AG04449 (cell line): Measurements from ENCODE around the gene LCN6.
A peak's percentile ranks its signal among the peaks of the same experiment; 100 is the strongest.
"Not testable (repeated sequence)": the region's sequence is repeated elsewhere in the genome, so short reads cannot be mapped to it uniquely, and the experiment has no call there.

Experiments
- CTCF ChIA-PET: fragments of 350-600 bp; formaldehyde crosslinking; extraction: SDS; loops from one replicate; lab custom pipeline; 2021; ENCODE audit warnings: antibody characterized with exemption; lab: Yijun Ruan, JAX
- POLR2A ChIA-PET: fragments of 400-600, 350-600 bp; formaldehyde crosslinking; extraction: SDS; loops from one replicate; lab custom pipeline; 2020; ENCODE audit warnings: antibody characterized with exemption, inconsistent platforms; lab: Yijun Ruan, JAX
- DNase-seq: peaks from one replicate; pipeline ENCODE4 v3.0.0-alpha.2; 2010; ENCODE audit warnings: low read depth, low spot score
- H3K4me3 ChIP-seq: 2 replicates; pipeline ENCODE4 v1.5.1; 2011; ENCODE audit warnings: low read depth, mild to moderate bottlenecking, control low read depth, low read length
- TF ChIP-seq, protein P1 (sequence below): IDR thresholded peaks from one replicate; pipeline ENCODE4 v1.5.1; 2011; ENCODE audit warnings: mild to moderate bottlenecking, moderate library complexity, low read length, control low read depth, inconsistent platforms; ENCODE audit not compliant: insufficient read depth; ENCODE audit errors: missing control alignments

Gene LCN6

DNA sequence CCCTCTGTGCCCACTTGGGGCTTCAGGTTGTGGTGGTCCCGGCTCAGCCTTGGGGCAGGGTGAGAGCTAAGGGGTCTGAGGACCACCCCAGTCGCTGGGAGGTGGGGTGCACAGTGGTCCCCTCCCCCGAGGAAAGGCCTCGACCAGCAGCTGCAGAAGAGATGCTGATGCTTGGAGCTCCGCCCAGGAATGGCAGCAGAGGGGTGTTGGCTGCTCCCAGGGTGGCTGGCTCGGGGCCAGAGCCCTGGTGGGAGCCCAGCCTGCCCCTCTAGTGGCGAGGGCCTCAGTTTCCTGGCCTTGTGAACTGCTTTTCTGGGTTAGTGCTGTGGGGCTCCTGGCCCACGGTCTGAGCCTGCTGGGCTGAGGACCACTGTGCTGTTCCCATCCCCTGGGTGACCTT is 34.8 kb downstream of the LCN6 start:
- ChIA-PET CTCF (interaction anchor here (0.6 to 4.4 kb wide), 3 partner anchors 12 to 1656 kb away, joined by 3 to 27 read pairs (median 4); no protein-coding TSS in a partner anchor), POLR2A (interaction anchor here (1.9 to 2.5 kb wide), 2 partner anchors 9 to 14 kb away, joined by 6 to 17 read pairs; no protein-coding TSS in a partner anchor)
- no peak overlapping the region for H3K4me3 ChIP-seq
- TF ChIP-seq, protein P1, sequence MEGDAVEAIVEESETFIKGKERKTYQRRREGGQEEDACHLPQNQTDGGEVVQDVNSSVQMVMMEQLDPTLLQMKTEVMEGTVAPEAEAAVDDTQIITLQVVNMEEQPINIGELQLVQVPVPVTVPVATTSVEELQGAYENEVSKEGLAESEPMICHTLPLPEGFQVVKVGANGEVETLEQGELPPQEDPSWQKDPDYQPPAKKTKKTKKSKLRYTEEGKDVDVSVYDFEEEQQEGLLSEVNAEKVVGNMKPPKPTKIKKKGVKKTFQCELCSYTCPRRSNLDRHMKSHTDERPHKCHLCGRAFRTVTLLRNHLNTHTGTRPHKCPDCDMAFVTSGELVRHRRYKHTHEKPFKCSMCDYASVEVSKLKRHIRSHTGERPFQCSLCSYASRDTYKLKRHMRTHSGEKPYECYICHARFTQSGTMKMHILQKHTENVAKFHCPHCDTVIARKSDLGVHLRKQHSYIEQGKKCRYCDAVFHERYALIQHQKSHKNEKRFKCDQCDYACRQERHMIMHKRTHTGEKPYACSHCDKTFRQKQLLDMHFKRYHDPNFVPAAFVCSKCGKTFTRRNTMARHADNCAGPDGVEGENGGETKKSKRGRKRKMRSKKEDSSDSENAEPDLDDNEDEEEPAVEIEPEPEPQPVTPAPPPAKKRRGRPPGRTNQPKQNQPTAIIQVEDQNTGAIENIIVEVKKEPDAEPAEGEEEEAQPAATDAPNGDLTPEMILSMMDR: no peak
- no peak for DNase-seq

DNA sequence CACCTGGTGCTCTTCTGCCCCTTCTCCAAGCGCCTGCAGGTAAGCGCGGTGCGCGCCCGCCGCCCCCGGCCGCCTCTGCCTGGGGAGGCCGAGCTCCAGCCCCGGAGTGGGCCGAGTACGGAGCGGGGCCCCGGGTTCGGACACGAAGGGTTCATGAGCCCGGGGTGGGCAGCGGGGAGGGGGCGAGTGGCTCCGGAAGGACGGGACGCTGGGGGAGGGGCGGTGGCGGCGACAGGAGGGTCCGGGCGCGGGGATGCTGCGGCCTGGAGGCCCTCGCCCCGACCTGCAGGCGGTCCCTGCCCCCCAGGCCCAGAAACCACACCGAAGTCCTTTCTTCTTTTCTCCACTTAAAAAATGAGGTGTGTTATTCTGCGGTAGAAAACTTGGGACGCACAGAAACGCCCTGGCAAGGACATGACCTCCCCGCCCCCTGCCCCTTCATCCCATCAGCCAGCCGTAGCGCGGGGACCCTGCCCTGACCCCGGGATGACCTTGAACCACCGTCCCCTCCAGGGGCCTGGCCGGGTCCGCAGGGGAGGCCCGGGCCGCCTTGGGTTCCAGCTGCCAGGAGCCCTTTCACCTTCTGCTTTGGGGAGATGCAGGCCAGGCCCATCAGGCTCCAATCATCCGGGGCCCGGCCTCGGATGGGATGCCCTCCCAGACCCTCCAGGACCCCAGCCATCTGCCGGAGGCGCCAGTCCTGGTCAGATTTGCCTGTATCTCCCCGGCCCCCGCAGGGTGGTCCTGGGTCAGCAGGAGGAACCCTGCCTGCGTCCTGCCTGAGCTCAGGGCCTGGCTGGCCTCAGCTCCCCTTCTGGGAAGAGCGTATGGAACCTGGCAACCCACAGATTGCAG is 35.4 kb downstream of the LCN6 start:
- H3K4me3 ChIP-seq: peak overlapping the region; percentile 34
- TF ChIP-seq, protein P1: no peak
- CTCF ChIA-PET: interaction anchor here (0.6 to 4.4 kb wide), 2 partner anchors 15 to 1656 kb away, joined by 3 to 27 read pairs; no protein-coding TSS in a partner anchor
- no peak for DNase-seq
- POLR2A ChIA-PET: interaction anchor here (1.9 to 2.5 kb wide), 2 partner anchors 10 to 15 kb away, joined by 6 to 17 read pairs; no protein-coding TSS in a partner anchor

DNA sequence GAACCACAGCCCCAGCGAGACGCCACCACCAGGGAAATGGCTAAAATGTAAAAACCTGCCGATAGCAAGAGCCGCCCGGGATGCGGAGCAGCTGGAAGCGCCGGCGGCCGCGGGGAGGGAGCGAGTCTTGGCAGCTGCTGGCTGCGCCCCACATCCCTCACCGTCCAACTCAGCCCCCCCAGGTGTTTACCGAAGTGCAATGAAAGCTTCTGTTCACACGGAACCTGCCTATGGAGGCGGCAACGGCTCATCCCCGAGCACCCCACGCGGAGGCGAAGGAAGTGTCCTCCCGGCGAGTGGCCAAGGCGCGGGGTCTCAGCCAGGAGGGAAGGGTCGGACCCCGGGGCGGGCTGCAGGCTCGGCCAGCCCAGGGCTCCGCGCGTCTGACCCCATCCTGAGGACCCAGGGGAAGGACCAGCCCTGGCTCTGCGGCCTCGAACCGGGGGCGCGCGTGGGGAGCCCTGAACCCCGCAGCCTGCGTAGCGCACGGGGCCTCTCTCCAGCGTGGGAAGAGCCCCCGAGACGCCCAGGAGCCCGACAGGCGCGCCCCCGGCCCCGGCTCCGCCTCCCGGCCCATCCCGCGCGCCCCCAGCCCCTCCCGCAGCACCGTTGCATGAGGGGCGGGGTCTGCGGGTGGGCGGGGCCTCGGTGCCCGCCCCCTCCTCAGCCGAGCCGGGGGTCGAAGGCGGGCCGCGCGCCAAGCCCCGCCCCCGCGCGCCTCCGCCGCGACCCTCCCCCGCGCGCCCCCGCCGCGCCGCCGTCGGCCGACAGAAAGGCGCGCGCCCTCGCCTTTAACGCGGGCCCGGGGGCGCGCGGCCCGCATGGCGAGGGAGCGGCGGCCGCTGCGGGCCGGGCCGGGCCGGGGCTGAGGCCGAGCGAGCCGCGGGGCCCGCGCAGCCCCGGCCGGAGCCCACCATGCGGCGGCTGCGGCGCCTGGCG is 36.3 kb downstream of the LCN6 start, which contains the start of gene DIPK1B:
Gene DIPK1B (plus strand): TSS at position 822 of the 939 bp plus-strand sequence. CDS start 94 bp downstream, at position 916.
- ChIA-PET POLR2A (interaction anchor here (1.9 kb wide), 1 partner anchor 10 kb away, joined by 6 read pairs; no protein-coding TSS in a partner anchor), CTCF (interaction anchor here (1.0 to 4.4 kb wide), 2 partner anchors 9 to 16 kb away, joined by 3 to 27 read pairs; no protein-coding TSS in a partner anchor)
- no peak for DNase-seq
- TF ChIP-seq, protein P1: no peak
- H3K4me3 ChIP-seq: peak within 1 kb of the TSS; percentile 34

DNA sequence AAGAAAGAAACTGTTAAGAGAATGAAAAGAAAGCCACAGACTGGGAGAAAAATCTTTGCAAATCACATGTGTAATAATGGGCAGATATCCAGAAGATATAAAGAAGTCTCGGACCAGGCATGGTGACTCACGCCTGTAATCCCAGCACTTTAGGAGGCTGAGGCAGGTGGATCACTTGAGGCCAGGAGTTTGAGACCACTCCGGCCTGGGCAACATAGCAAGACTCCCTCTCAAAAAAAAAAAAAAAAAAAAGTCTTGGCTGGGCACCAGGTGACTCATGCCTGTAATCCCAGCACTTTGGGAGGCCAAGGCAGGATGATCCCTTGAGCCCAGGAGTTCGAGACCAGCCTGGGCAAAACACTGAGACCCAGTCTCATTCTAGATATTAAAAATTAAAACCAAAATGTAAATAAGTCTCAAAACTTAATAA is 37.1 kb downstream of the LCN6 start:
- CTCF ChIA-PET: interaction anchor here (1.0 kb wide), 2 partner anchors 9 to 39 kb away, joined by 3 read pairs; no protein-coding TSS in a partner anchor
- POLR2A ChIA-PET: interaction anchor here (0.7 kb wide), 2 partner anchors 11 to 32 kb away, joined by 3 read pairs; no protein-coding TSS in a partner anchor
- H3K4me3 ChIP-seq, DNase-seq: not testable (repeated sequence)

DNA sequence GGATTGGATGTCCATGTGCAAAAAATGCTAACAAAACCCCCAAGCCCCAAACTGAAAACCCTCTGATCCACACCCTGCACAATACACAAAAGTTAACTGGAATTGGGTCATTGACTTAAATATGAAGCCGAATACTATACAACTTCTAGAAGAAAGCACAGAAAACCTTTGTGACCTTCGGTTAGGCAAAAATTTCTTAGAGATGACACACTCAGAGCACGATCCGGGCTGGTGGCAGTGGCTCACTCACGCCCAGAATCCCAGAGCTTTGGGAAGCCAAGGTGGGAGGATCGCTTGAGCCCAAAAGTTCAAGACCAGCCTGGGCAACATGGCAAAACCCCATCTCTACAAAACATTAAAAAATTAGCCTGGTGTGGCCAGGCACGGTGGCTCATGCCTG is 37.8 kb downstream of the LCN6 start:
- TF ChIP-seq, protein P1: no peak
- DNase-seq: no peak
- POLR2A ChIA-PET: interaction anchor here (0.7 kb wide), 2 partner anchors 10 to 31 kb away, joined by 3 read pairs; no protein-coding TSS in a partner anchor
- H3K4me3 ChIP-seq: no peak overlapping the region
- CTCF ChIA-PET: interaction anchor here (1.0 kb wide), 1 partner anchor 38 kb away, joined by 3 read pairs; no protein-coding TSS in a partner anchor
